Fibroblast of lung (primary cell): Measurements from ENCODE around the gene FZD4. TPM values are rescaled to one million over a fixed set of nuclear protein-coding genes. Genes with fewer than 3 reads are reported as not detected.

Experiments used
- DNase-seq, 2 donors: peaks; one replicate each; pipeline versions ENCODE4 v3.0.0 to v3.0.0-alpha.2; 2010; ENCODE audit warnings: low read depth in 2 of 2
- H2AFZ ChIP-seq: 2 replicates; pipeline ENCODE4 v1.5.1; 2012; ENCODE audit warnings: low read length, control low read depth, inconsistent platforms
- H3K27ac ChIP-seq: 2 replicates; pipeline ENCODE4 v1.5.1; 2011; ENCODE audit warnings: low read length, control low read depth; ENCODE audit not compliant: insufficient read depth
- H3K27me3 ChIP-seq: 2 replicates; pipeline ENCODE4 v1.5.1; 2011; ENCODE audit warnings: mild to moderate bottlenecking, low read length; ENCODE audit not compliant: control insufficient read depth, insufficient read depth
- H3K36me3 ChIP-seq: 2 replicates; pipeline ENCODE4 v1.5.1; 2011; ENCODE audit warnings: low read length; ENCODE audit not compliant: control insufficient read depth, insufficient read depth
- H3K4me1 ChIP-seq: 2 replicates; pipeline ENCODE4 v1.5.1; 2011; ENCODE audit warnings: low read length; ENCODE audit not compliant: control insufficient read depth, insufficient read depth; ENCODE audit errors: extremely low read depth
- H3K4me2 ChIP-seq: 2 replicates; pipeline ENCODE4 v1.5.1; 2011; ENCODE audit warnings: low read length, control low read depth; ENCODE audit not compliant: insufficient read depth; ENCODE audit errors: extremely low read depth
- H3K4me3 ChIP-seq, 4 experiments: fragments of 200-600 bp in 1 of 4; sonication (generic) in 1 of 4; replicated peaks in 1 of 4; 2 replicates each; pipeline ENCODE4 v1.5.1; 2011 to 2016; ENCODE audit warnings: low read length in 4 of 4, low read depth in 3 of 4, mild to moderate bottlenecking in 3 of 4, control low read depth in 2 of 4, inconsistent platforms in 1 of 4, mixed read lengths in 1 of 4; ENCODE audit not compliant: insufficient read depth in 1 of 4; ENCODE audit errors: control extremely low read depth in 1 of 4
- H3K79me2 ChIP-seq: 2 replicates; pipeline ENCODE4 v1.5.1; 2012; ENCODE audit warnings: mild to moderate bottlenecking, low read length, inconsistent platforms; ENCODE audit not compliant: control insufficient read depth, insufficient read depth
- H3K9ac ChIP-seq: 2 replicates; pipeline ENCODE4 v1.5.1; 2011; ENCODE audit warnings: mild to moderate bottlenecking, low read length, control low read depth; ENCODE audit not compliant: insufficient read depth
- H3K9me3 ChIP-seq: 2 replicates; pipeline ENCODE4 v1.5.1; 2012; ENCODE audit warnings: low read depth, low read length; ENCODE audit not compliant: control insufficient read depth, insufficient read depth
- H4K20me1 ChIP-seq: 2 replicates; pipeline ENCODE4 v1.5.1; 2011; ENCODE audit warnings: low read length; ENCODE audit not compliant: control insufficient read depth, insufficient read depth; ENCODE audit errors: extremely low read depth
- EZH2 ChIP-seq: IDR thresholded peaks from 2 replicates; pipeline ENCODE4 v1.5.1; 2012; ENCODE audit warnings: low read length, control low read depth, mild to moderate bottlenecking; ENCODE audit errors: missing control alignments
- polyA plus RNA-seq, 2 donors: library from polyadenylated mRNA; depleted of rRNA in 1 of 2; stranded (reverse) in 1 of 2; unstranded in 1 of 2; fragments of >200 nt; gene quantifications; 2 replicates each; pipeline ENCODE4 v1.2.1, GENCODE V29; 2011 to 2012; ENCODE audit warnings: missing spikeins in 1 of 2
- total RNA-seq: library from RNA; depleted of rRNA; stranded (reverse); fragments of >200 nt; gene quantifications from 2 replicates; pipeline ENCODE4 v1.2.1, GENCODE V29; 2014
- TF ChIP-seq, protein P1 (sequence below), 2 donors: IDR thresholded peaks in 1 of 2; conservative IDR thresholded peaks in 1 of 2; 1 replicate in 1 of 2; 2 replicates in 1 of 2; pipeline ENCODE4 v1.5.1; 2011 to 2012; ENCODE audit warnings: low read length in 2 of 2, control low read depth in 1 of 2, inconsistent platforms in 1 of 2, low read depth in 1 of 2, mild to moderate bottlenecking in 1 of 2

The FZD4 gene
- total and polyA plus RNA-seq, 2 donors (not counting 1 experiment from before 2014, with no cell fraction given): 15.7 to 17.8 TPM

- DNase-seq: peak in 1 of 2 donors; percentile 56
- H3K9ac ChIP-seq: no peak overlapping the region
- H3K27ac ChIP-seq: no peak overlapping the region
- no peaks in the 10 kb centered on the region for H3K36me3 ChIP-seq
- no peak overlapping the region for H3K4me3 ChIP-seq
- H3K27me3 ChIP-seq: no peaks in the 10 kb centered on the region
- no peaks in the 10 kb centered on the region for H4K20me1 ChIP-seq
- no peaks in the 10 kb centered on the region for H3K79me2 ChIP-seq
- no peak for TF ChIP-seq EZH2
- TF ChIP-seq, protein P1, sequence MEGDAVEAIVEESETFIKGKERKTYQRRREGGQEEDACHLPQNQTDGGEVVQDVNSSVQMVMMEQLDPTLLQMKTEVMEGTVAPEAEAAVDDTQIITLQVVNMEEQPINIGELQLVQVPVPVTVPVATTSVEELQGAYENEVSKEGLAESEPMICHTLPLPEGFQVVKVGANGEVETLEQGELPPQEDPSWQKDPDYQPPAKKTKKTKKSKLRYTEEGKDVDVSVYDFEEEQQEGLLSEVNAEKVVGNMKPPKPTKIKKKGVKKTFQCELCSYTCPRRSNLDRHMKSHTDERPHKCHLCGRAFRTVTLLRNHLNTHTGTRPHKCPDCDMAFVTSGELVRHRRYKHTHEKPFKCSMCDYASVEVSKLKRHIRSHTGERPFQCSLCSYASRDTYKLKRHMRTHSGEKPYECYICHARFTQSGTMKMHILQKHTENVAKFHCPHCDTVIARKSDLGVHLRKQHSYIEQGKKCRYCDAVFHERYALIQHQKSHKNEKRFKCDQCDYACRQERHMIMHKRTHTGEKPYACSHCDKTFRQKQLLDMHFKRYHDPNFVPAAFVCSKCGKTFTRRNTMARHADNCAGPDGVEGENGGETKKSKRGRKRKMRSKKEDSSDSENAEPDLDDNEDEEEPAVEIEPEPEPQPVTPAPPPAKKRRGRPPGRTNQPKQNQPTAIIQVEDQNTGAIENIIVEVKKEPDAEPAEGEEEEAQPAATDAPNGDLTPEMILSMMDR (conservative IDR thresholded peaks at IDR 0.05 in 1 of 2, IDR thresholded peaks at IDR 0.05 in 1 of 2; ENCODE audit: low read depth in 1 of 2, low read length in 2 of 2): no peak
- H3K4me1 ChIP-seq: peaks cover 20% of the 10 kb centered on the region
- no peak overlapping the region for H3K4me2 ChIP-seq
- H3K9me3 ChIP-seq: no peaks in the 10 kb centered on the region
- H2AFZ ChIP-seq: no peak overlapping the region
These were observed 20.1 kb downstream of the FZD4 start for GRCh38 chr11:86934926-86935579.

DNA sequence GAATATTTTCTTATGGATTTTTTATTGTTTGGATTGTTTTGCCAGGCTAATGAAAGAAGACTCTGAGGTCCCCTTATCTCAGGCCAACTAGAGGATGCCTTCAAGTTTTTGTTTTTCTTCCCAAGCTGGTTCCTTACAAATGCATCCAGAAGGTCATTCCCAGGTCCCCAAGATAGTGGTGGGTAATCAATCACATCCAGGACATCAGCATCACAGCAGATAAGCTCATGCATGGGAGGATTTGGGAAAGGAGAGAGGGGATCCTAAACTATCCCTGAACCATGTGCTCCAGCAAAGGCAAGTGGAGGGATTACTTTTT, 20.7 kb downstream of the FZD4 start:
- no peaks in the 10 kb centered on the region for H3K36me3 ChIP-seq
- H4K20me1 ChIP-seq: no peaks in the 10 kb centered on the region
- peak overlapping the region; percentile 8 for H3K4me2 ChIP-seq
- no peaks in the 10 kb centered on the region for H3K27me3 ChIP-seq
- H3K9me3 ChIP-seq: no peaks in the 10 kb centered on the region
- H3K4me1 ChIP-seq: peaks cover 20% of the 10 kb centered on the region
- no peak overlapping the region for H2AFZ ChIP-seq
- no peak overlapping the region for H3K27ac ChIP-seq
- no peaks in the 10 kb centered on the region for H3K79me2 ChIP-seq
- H3K4me3 ChIP-seq: no peak overlapping the region
- DNase-seq: peak in 1 of 2 donors; percentile 71
- no peak overlapping the region for H3K9ac ChIP-seq
- TF ChIP-seq EZH2: no peak
- TF ChIP-seq, protein P1 (conservative IDR thresholded peaks at IDR 0.05 in 1 of 2, IDR thresholded peaks at IDR 0.05 in 1 of 2; ENCODE audit: low read depth in 1 of 2, low read length in 2 of 2): no peak

DNA sequence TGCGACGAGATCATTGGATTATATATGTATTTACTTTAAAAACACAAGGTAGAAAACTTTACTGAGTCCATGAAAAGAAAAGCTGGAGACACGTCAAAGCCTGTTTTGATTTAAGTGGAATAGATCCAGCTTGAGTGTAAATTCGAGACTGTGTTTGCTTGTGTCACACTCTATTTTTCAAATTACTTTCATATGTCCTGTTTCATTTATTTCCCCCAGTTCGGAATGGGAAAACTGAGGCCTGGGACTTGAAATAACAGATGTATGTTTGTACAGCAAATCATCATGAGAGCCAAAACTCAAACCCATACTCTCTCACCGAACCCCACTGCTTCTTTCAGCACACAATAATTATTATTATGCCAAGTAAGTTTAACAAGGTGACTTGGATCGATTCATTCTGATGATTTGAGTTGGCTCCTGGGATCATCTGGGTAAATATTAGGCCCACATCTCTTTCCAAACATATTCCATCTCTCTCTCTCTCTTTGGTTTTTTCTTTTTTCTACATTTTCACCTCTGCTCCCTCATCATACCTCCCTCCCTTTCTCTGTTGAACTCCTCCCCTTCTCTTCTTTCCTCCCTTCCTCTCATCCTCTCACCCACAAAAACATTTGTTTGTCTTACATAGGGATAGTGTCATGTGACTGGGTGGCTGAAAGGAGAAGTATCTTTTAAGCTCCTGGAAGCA, 21.2 kb downstream of the FZD4 start:
- Histone ChIP-seq H2AFZ (no peak overlapping the region), H3K36me3 (no peaks in the 10 kb centered on the region), H3K9me3 (no peaks in the 10 kb centered on the region), H3K27me3 (no peaks in the 10 kb centered on the region), H3K79me2 (no peaks in the 10 kb centered on the region), H3K9ac (no peak overlapping the region), H3K4me2 (no peak overlapping the region), H3K27ac (no peak overlapping the region), H3K4me3 (no peak overlapping the region), H4K20me1 (no peaks in the 10 kb centered on the region), H3K4me1 (peaks cover 20% of the 10 kb centered on the region)
- no peak for TF ChIP-seq EZH2
- TF ChIP-seq, protein P1 (conservative IDR thresholded peaks at IDR 0.05 in 1 of 2, IDR thresholded peaks at IDR 0.05 in 1 of 2; ENCODE audit: low read depth in 1 of 2, low read length in 2 of 2): no peak
- DNase-seq: no peak
